ENCODE results near the gene ANKRD13C. TPM values are rescaled to one million over a fixed set of nuclear protein-coding genes. Genes with fewer than 3 reads are reported as not detected.

Gene ANKRD13C
- total RNA-seq, 1 donor from 2014 or later = 26.6 TPM

- intact Hi-C loops (cut with micrococcal nuclease) = no loop called here
These were observed 43.2 kb downstream of the ANKRD13C start for GRCh38 chr1:70311369-70311768.

- intact Hi-C loops (cut with micrococcal nuclease) = no loop called here
These were observed 55.0 kb downstream of the ANKRD13C start for GRCh38 chr1:70299472-70299871.

GRCh38 chr1:70295749-70296148 is 58.8 kb downstream of the ANKRD13C start:
- intact Hi-C loops (cut with micrococcal nuclease) = no loop called here

GRCh38 chr1:70293186-70293843 is 61.2 kb downstream of the ANKRD13C start:
- intact Hi-C loops (cut with micrococcal nuclease) = no loop called here

GRCh38 chr1:70290218-70290617 is 64.3 kb downstream of the ANKRD13C start:
- intact Hi-C loops (cut with micrococcal nuclease) = no loop called here

GRCh38 chr1:70288166-70288565 is 66.4 kb downstream of the ANKRD13C start:
- intact Hi-C loops (cut with micrococcal nuclease) = no loop called here

GRCh38 chr1:70286453-70286852 is 68.1 kb downstream of the ANKRD13C start:
- intact Hi-C loops (cut with micrococcal nuclease) = no loop called here

GRCh38 chr1:70284366-70284765 is 70.2 kb downstream of the ANKRD13C start:
- intact Hi-C loops (cut with micrococcal nuclease) = no loop called here

GRCh38 chr1:70278710-70279109 is 75.8 kb downstream of the ANKRD13C start:
- intact Hi-C loops (cut with micrococcal nuclease) = no loop called here

GRCh38 chr1:70277875-70278274 is 76.6 kb downstream of the ANKRD13C start:
- intact Hi-C loops (cut with micrococcal nuclease) = no loop called here

- intact Hi-C loops (cut with micrococcal nuclease) = no loop called here
These were observed 88.6 kb downstream of the ANKRD13C start for GRCh38 chr1:70265946-70266345.

GRCh38 chr1:70264839-70265238 is 89.7 kb downstream of the ANKRD13C start:
- intact Hi-C loops (cut with micrococcal nuclease) = no loop called here

- intact Hi-C loops (cut with micrococcal nuclease) = no loop called here
These were observed 97.9 kb downstream of the ANKRD13C start for GRCh38 chr1:70256664-70257063.

GRCh38 chr1:70248729-70249128 is 105.8 kb downstream of the ANKRD13C start:
- intact Hi-C loops (cut with micrococcal nuclease) = no loop called here

- intact Hi-C loops (cut with micrococcal nuclease) = no loop called here
These were observed 106.8 kb downstream of the ANKRD13C start for GRCh38 chr1:70247768-70248167.

- intact Hi-C loops (cut with micrococcal nuclease) = no loop called here
These were observed 107.4 kb downstream of the ANKRD13C start for GRCh38 chr1:70247122-70247521.

GRCh38 chr1:70239940-70240339 is 114.6 kb downstream of the ANKRD13C start:
- intact Hi-C loops (cut with micrococcal nuclease) = no loop called here

GRCh38 chr1:70234733-70235132 is 119.8 kb downstream of the ANKRD13C start:
- intact Hi-C loops (cut with micrococcal nuclease) = no loop called here

GRCh38 chr1:70231475-70231874 is 123.0 kb downstream of the ANKRD13C start:
- intact Hi-C loops (cut with micrococcal nuclease) = loop anchor here (2.0 kb wide), 1 partner anchor 13 kb away; no protein-coding TSS in a partner anchor

GRCh38 chr1:70228670-70229069 is 125.9 kb downstream of the ANKRD13C start:
- intact Hi-C loops (cut with micrococcal nuclease) = no loop called here

- intact Hi-C loops (cut with micrococcal nuclease) = no loop called here
These were observed 127.1 kb downstream of the ANKRD13C start for GRCh38 chr1:70227439-70227838.

- intact Hi-C loops (cut with micrococcal nuclease) = no loop called here
These were observed 129.6 kb downstream of the ANKRD13C start for GRCh38 chr1:70224954-70225353.

GRCh38 chr1:70222716-70223235 is 131.7 kb downstream of the ANKRD13C start:
- intact Hi-C loops (cut with micrococcal nuclease) = no loop called here
